HG03025 (cell line): ENCODE results near the gene GATA1.

Experiments used
- ATAC-seq: cut with Tn5 transposase; IDR thresholded peaks from one replicate; pipeline ENCODE4 v1.9.1; 2021; ENCODE audit warnings: mild to moderate bottlenecking, moderate library complexity; ENCODE audit not compliant: unreplicated experiment, low FRiP score

GATA1 gene

DNA sequence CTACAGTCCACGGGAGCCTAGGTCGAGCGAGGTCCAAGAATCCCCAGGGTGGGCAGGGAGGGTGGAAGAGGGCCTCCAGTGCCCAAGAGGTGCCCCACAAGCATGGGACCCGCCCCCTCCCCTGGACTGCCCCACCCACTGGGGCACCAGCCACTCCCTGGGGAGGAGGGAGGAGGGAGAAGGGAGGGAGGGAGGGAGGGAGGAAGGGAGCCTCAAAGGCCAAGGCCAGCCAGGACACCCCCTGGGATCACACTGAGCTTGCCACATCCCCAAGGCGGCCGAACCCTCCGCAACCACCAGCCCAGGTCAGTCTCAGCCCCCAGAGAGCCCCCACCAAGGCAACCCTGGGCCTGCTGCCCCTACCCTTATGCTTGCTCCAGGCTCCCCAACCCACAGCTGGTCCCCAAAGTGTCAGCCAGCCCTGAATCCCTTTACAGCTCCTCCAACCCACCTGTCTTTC, at the start of gene GATA1:
Gene GATA1 (plus strand): TSS at position 250 of the 460 bp plus-strand sequence. CDS start 4,520 bp downstream, outside the sequence.
- ATAC-seq, result no peak

DNA sequence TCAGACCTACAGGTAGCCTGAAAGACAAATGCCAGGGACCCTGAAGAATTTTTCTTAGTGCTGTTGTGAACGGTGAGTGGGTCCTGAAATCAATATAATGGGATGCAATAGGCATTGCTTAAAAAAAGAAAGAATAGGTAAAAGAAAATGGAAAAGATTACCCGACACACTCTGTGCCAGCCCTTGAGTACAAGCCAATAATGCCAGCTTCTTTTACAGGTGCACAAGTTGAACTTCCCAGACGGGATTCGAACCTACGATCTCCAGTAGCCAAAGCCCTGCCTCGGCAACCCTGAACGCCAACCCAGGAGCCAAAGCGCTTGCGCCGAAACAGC, 49.5 kb upstream of the GATA1 start:
- no peak for ATAC-seq

- ATAC-seq, result peak; percentile 90
Measured at GRCh38 chrX:48737213-48737938, 49.0 kb upstream of the GATA1 start.

- ATAC-seq, result no peak
Measured at GRCh38 chrX:48737940-48738339, 48.5 kb upstream of the GATA1 start.

DNA sequence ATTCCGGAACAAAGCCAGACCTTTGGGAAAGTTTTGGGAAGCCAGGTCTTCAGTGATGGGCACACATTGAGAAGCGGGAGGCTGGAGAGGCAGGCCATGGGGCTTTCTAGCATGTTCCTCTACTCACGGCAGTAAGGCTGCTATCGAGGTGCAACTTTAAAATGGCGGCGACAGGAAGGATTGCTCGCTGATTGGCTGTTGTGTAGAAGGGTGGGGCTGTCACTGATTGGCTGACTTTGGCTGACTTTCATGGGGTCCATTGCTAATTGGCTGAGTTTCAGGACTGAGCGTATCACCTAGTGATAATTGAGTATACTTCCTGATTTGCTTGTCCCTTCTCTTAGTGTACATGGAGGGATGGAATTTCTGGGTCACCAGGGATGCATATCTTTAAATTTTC, 44.6 kb upstream of the GATA1 start:
- no peak for ATAC-seq

GRCh38 chrX:48745222-48745621, 41.2 kb upstream of the GATA1 start:
- ATAC-seq, result no peak

- no peak for ATAC-seq
Measured at GRCh38 chrX:48747415-48748016, 38.9 kb upstream of the GATA1 start.

DNA sequence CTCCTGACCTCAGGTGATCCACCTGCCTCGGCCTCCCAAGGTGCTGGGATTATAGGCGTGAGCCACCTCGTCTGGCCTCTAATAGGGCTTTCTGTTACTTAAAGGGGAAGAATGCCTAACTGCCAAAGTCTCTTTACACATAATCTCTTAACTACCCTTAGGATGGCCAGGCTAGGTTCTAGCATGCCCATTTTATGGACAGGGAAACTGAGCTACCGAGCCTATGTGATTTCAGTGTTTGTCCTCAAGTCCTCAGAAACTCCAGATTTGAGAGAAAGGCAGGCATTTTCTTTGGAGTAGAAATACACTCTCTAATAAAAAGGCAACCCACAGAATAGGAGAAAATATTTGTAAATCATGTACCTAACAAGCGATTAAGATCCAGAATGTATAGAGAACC, 37.2 kb upstream of the GATA1 start:
- no peak for ATAC-seq

GRCh38 chrX:48751343-48751742, 35.0 kb upstream of the GATA1 start:
- ATAC-seq, result no peak

GRCh38 chrX:48752498-48752897, 33.9 kb upstream of the GATA1 start:
- ATAC-seq, result no peak

GRCh38 chrX:48753708-48754228, 32.6 kb upstream of the GATA1 start:
- no peak for ATAC-seq

- ATAC-seq, result no peak
Measured at GRCh38 chrX:48754238-48754637, 32.2 kb upstream of the GATA1 start.

- ATAC-seq, result no peak
Measured at GRCh38 chrX:48761674-48762471, 24.5 kb upstream of the GATA1 start, which contains the start of gene GLOD5. Gene GLOD5, plus strand, starts transcription at chrX:48761747. Its CDS starts 44 bp downstream, at chrX:48761791.

- ATAC-seq, result no peak
Measured at GRCh38 chrX:48769230-48769629, 17.2 kb upstream of the GATA1 start.

DNA sequence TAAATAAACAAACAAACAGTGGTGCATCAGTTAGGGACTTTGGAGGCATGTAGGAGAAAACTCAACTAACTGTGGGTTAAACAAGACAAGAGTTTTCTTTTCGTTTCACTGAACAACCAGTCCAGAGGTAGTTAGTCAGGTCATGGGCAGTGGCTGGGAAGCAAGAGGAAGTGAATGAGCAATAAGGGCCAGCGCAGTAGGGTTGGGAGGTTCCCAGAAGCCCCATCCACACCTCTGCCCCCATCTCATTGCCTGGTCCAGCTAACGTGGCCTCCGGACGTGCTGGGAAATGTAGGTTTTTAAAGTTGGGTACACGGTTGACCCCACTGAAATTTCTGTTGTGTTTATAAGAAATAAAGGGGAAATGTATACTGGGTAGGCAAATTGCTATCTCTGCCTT, 16.1 kb upstream of the GATA1 start:
- ATAC-seq, result no peak

- ATAC-seq, result no peak
Measured at GRCh38 chrX:48772602-48773001, 13.8 kb upstream of the GATA1 start.

- ATAC-seq, result no peak
Measured at GRCh38 chrX:48776818-48777439, 9.5 kb upstream of the GATA1 start.

- ATAC-seq, result no peak
Measured at GRCh38 chrX:48779399-48779798, 7.0 kb upstream of the GATA1 start.

DNA sequence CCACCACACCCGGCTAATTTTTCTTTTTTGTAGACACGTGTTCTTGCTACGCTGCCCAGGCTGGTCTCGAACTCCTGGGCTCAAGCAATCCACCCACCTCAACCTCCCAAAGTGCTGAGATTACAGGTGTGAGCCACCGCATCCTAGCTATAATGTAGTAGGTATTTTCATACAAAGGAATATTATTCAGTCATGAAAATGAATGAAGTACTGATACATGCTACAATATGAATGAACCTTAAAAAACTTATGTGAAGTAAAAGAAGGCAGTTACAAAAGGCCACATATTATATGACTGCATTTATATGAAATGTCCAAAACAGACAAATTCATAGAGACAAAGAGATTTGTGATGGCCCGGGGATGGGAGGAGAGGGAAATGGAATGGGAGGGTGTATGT, 4.7 kb upstream of the GATA1 start:
- ATAC-seq, result no peak

- ATAC-seq, result no peak
Measured at GRCh38 chrX:48782216-48782615, 4.2 kb upstream of the GATA1 start.

- ATAC-seq, result no peak
Measured at GRCh38 chrX:48782795-48783194, 3.6 kb upstream of the GATA1 start.
